ENCODE measurements around the gene PRH1.

GRCh38 chr12:10919809-10920208, 35.8 kb upstream of the PRH1 start:
- TF ChIP-seq CTCF (IDR thresholded peaks at IDR 0.05; ENCODE audit: low read length): no peak
- TF ChIP-seq EZH2 (IDR thresholded peaks at IDR 0.05; ENCODE audit: borderline replicate concordance, low read length): no peak
